K562 (cell line): ENCODE data around the gene POR. TPM values are rescaled to one million over a fixed set of nuclear protein-coding genes. Genes with fewer than 3 reads are reported as not detected.
A peak's percentile ranks its signal among the peaks of the same experiment; 100 is the strongest.

Source experiments
- BDP1 ChIP-seq: IDR thresholded peaks from 3 replicates; pipeline ENCODE4 v1.6.1; 2011; ENCODE audit not compliant: insufficient read length, insufficient read depth
- IRF2 ChIP-seq: sonication (generic); formaldehyde crosslinking; IDR thresholded peaks from 2 replicates; pipeline ENCODE4 v1.8.1; 2022; ENCODE audit warnings: mild to moderate bottlenecking, missing genetic modification reagents
- NCOA6 ChIP-seq: fragments of 450-650 bp; IDR thresholded peaks from 2 replicates; pipeline ENCODE4 v1.6.1; 2017; ENCODE audit warnings: mild to moderate bottlenecking
- NR2C1 ChIP-seq, 2 experiments: fragments of 450-650 bp; IDR thresholded peaks; 2 replicates each; pipeline ENCODE4 v1.6.1; 2017; ENCODE audit warnings: mild to moderate bottlenecking in 2 of 2, antibody characterized with exemption in 1 of 2, inconsistent platforms in 1 of 2, missing compliant biosample characterization in 1 of 2, missing genetic modification characterization in 1 of 2
- PCBP1 ChIP-seq: fragments of 200-400 bp; formaldehyde crosslinking; IDR thresholded peaks from 2 replicates; pipeline ENCODE4 v1.6.1; 2018; ENCODE audit warnings: mild to moderate bottlenecking, low read depth, low read length; ENCODE audit not compliant: poor library complexity, severe bottlenecking
- POU5F1 ChIP-seq: fragments of 150-350 bp; IDR thresholded peaks from 2 replicates; pipeline ENCODE4 v1.6.1; 2014; ENCODE audit warnings: borderline replicate concordance, low read length, low read depth, mild to moderate bottlenecking; ENCODE audit not compliant: partially characterized antibody
- RBBP5 ChIP-seq: fragments of 200-600 bp; sonication (generic); IDR thresholded peaks from 2 replicates; pipeline ENCODE4 v1.6.1; 2012; ENCODE audit warnings: borderline replicate concordance, mild to moderate bottlenecking, low read length, control low read depth, inconsistent platforms; ENCODE audit not compliant: insufficient read depth, poor library complexity, severe bottlenecking
- RBM15 ChIP-seq: fragments of 200-400 bp; formaldehyde crosslinking; IDR thresholded peaks from 2 replicates; pipeline ENCODE4 v1.6.1; 2018; ENCODE audit warnings: mild to moderate bottlenecking, low read length, moderate library complexity; ENCODE audit not compliant: insufficient read depth
- SMARCA4 ChIP-seq: fragments of 450-650 bp; IDR thresholded peaks from 2 replicates; pipeline ENCODE4 v1.6.1; 2016
- XRCC4 ChIP-seq: IDR thresholded peaks from one replicate; pipeline ENCODE4 v1.6.1; 2011; ENCODE audit not compliant: insufficient read depth, insufficient read length; ENCODE audit errors: extremely low read depth
- ZBTB7A ChIP-seq: IDR thresholded peaks from 2 replicates; pipeline ENCODE4 v1.6.1; 2011; ENCODE audit warnings: low read depth, mild to moderate bottlenecking, low read length, moderate library complexity, borderline replicate concordance; ENCODE audit not compliant: control insufficient read depth
- ZNF146 ChIP-seq: IDR thresholded peaks from one replicate; pipeline ENCODE4 v1.6.1; 2018; ENCODE audit warnings: missing compliant biosample characterization; ENCODE audit not compliant: unreplicated experiment
- ZNF165 ChIP-seq: fragments of 250-450 bp; sonication (Bioruptor Pico); IDR thresholded peaks from 2 replicates; pipeline ENCODE4 v1.4.0; 2020; ENCODE audit warnings: borderline replicate concordance
- ZNF384 ChIP-seq: IDR thresholded peaks from 2 replicates; pipeline ENCODE4 v1.6.1; 2012; ENCODE audit warnings: low read depth, low read length, improper control_type of control experiment
- polyA plus RNA-seq, 8 experiments: library from polyadenylated mRNA; depleted of rRNA in 4 of 8; stranded (reverse) in 5 of 8; unstranded in 3 of 8; fragments of >200 nt; fragmentation: Nextera tagmentation in 2 of 8; fragmentation: Illumina TruSeq in 1 of 8; extraction: Ambion mirVana in 2 of 8; extraction: Trizol in 1 of 8; gene quantifications; 2 replicates each; pipeline versions ENCODE4 v1.2.1 to v1.2.3, GENCODE V29; 2011 to 2014; ENCODE audit warnings: inconsistent platforms in 1 of 8, missing spikeins in 1 of 8
- total RNA-seq, 7 experiments: library from RNA; depleted of rRNA in 6 of 7; stranded (reverse); fragments of >200 nt in 6 of 7; fragmentation: Illumina TruSeq in 2 of 7; extraction: Trizol in 2 of 7; gene quantifications; 2 replicates each; pipeline versions ENCODE4 v1.2.1 to v1.2.3, GENCODE V29; 2011 to 2021; ENCODE audit warnings: low replicate concordance in 1 of 7
- TF ChIP-seq, protein P1 (sequence below): sonication (generic); formaldehyde crosslinking; IDR thresholded peaks from 2 replicates; pipeline ENCODE4 v1.8.0; 2022; ENCODE audit warnings: missing genetic modification reagents, mild to moderate bottlenecking, borderline replicate concordance
- TF ChIP-seq, protein P2 (sequence below): sonication (generic); formaldehyde crosslinking; IDR thresholded peaks from 2 replicates; pipeline ENCODE4 v1.8.0; 2023; ENCODE audit warnings: mild to moderate bottlenecking, missing genetic modification reagents
- TF ChIP-seq, protein P3 (sequence below): conservative IDR thresholded peaks from 2 replicates; pipeline ENCODE4 v1.6.1; 2011; ENCODE audit warnings: low read depth, mild to moderate bottlenecking, low read length; ENCODE audit not compliant: control insufficient read depth
- TF ChIP-seq, protein P4 (sequence below): fragments of 250-450 bp; sonication (Bioruptor Pico); IDR thresholded peaks from 2 replicates; pipeline ENCODE4 v1.8.0; 2021; ENCODE audit warnings: moderate library complexity, mild to moderate bottlenecking, inconsistent platforms

POR gene
- total and polyA plus RNA-seq, 9 of the 15 experiments (the other 6 are each of a cell fraction or from before 2014, with no cell fraction given) = 4.7 to 142 (median 40.8) TPM

DNA sequence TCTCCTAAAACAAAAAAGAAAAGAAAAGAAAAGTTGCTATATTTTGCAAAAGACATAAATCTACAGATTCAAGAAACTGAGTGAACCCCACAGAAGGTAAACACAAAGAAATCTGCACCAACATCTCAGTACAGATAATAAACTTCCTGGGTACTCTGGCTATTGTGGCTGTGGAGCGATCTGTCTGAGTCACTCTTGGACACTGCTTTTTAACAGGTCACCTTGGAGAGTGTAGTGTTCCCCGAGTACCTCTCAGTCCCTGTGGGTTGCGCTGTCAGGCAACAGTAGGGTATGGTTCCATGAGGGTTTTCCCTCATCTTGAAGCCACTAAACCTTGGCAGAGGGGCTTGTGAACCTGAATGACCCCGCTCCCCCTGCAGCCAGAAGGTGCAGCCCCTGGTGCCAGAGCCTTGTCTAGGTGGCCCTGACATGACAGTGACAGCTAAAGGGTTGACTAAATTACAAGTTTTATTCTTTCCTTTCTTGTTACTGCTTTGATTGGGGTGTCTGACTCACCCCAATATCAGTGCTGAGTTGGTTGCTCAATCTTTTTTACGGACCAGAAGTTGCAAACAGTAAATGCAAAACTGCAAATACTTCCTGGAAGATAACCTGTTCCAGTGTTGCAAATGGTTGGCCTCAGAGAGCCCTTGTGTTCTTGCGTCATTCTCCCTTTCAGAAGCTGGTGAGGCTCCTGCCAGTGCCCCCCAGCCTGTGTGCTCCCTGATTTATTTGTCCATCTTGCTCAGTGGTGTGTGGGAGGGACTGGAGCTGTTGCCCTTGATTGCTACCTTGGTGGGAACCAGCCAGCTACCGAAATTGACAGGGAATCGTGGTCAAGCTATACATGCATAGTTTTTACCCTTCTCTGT, 30.6 kb downstream of the POR start (continued):
- TF ChIP-seq ZBTB7A (0 out of 2 replicates have a peak, but pooled peaks have one; percentile 12), ZNF384 (no peak), RBM15 (no peak), ZNF165 (CRISPR knock-in tag) (no peak), PCBP1 (no peak), POU5F1 (no peak), BDP1 (no peak), XRCC4 (no peak), RBBP5 (no peak), ZNF146 (CRISPR knock-in tag) (no peak), IRF2 (CRISPR knock-in tag) (no peak), NR2C1 (IDR thresholded peaks at IDR 0.05) (no peak), NR2C1 (tag; IDR thresholded peaks at IDR 0.05) (no peak), SMARCA4 (peak; percentile 74; the same call in 1 of the 2 replicates), NCOA6 (no peak)
- TF ChIP-seq, protein P1, sequence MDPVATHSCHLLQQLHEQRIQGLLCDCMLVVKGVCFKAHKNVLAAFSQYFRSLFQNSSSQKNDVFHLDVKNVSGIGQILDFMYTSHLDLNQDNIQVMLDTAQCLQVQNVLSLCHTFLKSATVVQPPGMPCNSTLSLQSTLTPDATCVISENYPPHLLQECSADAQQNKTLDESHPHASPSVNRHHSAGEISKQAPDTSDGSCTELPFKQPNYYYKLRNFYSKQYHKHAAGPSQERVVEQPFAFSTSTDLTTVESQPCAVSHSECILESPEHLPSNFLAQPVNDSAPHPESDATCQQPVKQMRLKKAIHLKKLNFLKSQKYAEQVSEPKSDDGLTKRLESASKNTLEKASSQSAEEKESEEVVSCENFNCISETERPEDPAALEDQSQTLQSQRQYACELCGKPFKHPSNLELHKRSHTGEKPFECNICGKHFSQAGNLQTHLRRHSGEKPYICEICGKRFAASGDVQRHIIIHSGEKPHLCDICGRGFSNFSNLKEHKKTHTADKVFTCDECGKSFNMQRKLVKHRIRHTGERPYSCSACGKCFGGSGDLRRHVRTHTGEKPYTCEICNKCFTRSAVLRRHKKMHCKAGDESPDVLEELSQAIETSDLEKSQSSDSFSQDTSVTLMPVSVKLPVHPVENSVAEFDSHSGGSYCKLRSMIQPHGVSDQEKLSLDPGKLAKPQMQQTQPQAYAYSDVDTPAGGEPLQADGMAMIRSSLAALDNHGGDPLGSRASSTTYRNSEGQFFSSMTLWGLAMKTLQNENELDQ (CRISPR knock-in tag) = no peak
- TF ChIP-seq, protein P2, sequence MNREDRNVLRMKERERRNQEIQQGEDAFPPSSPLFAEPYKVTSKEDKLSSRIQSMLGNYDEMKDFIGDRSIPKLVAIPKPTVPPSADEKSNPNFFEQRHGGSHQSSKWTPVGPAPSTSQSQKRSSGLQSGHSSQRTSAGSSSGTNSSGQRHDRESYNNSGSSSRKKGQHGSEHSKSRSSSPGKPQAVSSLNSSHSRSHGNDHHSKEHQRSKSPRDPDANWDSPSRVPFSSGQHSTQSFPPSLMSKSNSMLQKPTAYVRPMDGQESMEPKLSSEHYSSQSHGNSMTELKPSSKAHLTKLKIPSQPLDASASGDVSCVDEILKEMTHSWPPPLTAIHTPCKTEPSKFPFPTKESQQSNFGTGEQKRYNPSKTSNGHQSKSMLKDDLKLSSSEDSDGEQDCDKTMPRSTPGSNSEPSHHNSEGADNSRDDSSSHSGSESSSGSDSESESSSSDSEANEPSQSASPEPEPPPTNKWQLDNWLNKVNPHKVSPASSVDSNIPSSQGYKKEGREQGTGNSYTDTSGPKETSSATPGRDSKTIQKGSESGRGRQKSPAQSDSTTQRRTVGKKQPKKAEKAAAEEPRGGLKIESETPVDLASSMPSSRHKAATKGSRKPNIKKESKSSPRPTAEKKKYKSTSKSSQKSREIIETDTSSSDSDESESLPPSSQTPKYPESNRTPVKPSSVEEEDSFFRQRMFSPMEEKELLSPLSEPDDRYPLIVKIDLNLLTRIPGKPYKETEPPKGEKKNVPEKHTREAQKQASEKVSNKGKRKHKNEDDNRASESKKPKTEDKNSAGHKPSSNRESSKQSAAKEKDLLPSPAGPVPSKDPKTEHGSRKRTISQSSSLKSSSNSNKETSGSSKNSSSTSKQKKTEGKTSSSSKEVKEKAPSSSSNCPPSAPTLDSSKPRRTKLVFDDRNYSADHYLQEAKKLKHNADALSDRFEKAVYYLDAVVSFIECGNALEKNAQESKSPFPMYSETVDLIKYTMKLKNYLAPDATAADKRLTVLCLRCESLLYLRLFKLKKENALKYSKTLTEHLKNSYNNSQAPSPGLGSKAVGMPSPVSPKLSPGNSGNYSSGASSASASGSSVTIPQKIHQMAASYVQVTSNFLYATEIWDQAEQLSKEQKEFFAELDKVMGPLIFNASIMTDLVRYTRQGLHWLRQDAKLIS = no peak
- TF ChIP-seq, protein P3, sequence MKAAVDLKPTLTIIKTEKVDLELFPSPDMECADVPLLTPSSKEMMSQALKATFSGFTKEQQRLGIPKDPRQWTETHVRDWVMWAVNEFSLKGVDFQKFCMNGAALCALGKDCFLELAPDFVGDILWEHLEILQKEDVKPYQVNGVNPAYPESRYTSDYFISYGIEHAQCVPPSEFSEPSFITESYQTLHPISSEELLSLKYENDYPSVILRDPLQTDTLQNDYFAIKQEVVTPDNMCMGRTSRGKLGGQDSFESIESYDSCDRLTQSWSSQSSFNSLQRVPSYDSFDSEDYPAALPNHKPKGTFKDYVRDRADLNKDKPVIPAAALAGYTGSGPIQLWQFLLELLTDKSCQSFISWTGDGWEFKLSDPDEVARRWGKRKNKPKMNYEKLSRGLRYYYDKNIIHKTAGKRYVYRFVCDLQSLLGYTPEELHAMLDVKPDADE = no peak
- TF ChIP-seq, protein P4, sequence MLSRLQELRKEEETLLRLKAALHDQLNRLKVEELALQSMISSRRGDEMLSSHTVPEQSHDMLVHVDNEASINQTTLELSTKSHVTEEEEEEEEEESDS (CRISPR knock-in tag) = no peak
